GM21423 (cell line): ENCODE results near the gene CFAP77.
"Not testable (repeated sequence)": the region's sequence is repeated elsewhere in the genome, so short reads cannot be mapped to it uniquely, and the experiment has no call there.

Source experiments
- ATAC-seq: cut with Tn5 transposase; IDR thresholded peaks from one replicate; pipeline ENCODE4 v1.9.1; 2021; ENCODE audit warnings: mild to moderate bottlenecking, moderate library complexity; ENCODE audit not compliant: unreplicated experiment

CFAP77 gene

DNA sequence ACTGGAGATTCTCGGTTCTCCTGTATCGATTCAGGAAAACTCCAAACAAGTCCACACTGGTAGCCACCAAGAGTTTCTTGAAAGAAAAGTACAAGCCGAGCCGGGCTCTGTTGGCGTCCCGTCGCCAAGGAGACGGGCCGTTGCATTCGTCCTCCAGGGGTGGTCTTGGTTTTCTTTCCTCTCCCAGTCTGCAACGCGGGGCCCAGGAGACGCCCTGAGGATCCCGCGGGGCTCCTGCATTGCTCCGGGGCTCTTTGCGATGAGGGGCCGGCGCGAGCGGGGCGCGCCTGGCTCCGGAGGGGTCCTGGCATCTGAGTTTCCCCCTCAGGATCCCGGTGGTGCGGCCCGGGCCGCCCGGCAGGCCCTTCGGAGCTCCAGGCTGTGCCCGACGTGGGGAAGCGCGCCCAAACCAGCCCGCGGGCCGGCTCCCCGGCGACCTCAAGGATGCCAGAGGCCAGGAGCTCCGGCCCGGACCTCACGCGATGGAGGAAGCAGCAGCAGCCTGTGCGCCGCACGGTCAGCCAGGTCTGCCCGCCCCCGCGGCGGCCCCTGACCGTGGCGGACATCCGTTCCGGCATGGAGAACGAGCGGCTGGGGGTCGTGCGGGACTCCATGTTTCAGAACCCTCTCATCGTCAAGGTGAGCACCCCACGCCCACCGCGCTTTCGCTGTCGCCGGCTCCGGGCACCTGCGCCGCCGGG lies at the start of gene CFAP77:
CFAP77 (plus strand) TSS at position 384 of the 701 bp plus-strand sequence; CDS start at position 445, 61 bp downstream.
- no peak for ATAC-seq

DNA sequence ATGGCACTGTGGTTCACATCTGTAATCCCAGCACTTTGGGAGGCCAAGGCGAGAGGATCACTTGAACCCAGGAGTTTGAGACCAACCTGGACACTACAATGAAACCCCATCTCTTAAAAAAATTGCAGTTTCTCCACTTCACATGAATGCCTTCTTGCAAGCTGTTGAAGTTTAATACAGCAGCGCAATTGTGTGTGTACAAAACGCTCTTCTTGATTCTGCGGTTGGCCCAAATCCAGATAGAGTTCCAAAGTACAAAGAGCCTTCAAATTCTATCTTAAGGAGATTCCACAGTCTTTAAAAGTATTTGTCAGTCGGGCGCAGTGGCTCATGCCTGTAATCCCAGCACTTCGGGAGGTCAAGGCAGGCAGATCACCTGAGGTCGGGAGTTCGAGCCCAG lies 45.9 kb upstream of the CFAP77 start:
- ATAC-seq, result no peak

DNA sequence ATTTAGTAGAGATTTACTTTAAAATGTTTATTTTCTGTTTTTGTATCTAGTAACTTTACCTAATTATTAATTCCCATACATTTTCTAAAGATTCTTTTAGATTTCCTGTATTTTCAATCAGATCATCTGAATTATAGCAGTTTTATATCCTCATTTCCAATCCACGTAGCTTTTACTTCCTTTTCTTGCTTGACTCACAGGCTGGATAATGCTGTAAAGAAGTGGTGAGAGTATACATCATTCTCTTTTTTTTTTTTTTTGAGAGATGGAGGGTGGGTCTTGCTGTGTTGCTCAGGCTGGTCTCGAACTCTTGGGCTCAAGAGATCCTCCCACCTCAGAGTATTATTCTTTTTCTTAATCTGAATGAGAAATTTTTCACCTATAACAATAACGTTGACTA lies 44.0 kb upstream of the CFAP77 start:
- no peak for ATAC-seq

DNA sequence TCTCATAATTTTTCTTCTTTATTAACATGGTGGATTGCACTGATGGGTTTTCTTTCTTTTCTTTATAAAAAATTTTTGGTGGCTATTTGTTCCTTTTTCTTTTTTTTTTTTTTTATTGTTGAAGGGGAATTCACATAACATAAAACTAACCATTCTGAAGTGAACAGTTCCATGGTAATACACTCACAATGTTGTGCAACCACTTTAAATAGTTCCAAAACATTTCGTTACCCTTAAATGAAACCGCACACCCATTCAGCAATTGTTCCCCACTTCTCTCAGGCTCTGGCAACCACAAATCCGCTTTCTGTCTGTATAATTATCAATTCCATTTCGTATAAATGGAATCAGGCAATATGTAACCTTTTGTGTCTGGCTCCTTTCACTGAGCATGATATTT lies 43.5 kb upstream of the CFAP77 start:
- ATAC-seq, result no peak

DNA sequence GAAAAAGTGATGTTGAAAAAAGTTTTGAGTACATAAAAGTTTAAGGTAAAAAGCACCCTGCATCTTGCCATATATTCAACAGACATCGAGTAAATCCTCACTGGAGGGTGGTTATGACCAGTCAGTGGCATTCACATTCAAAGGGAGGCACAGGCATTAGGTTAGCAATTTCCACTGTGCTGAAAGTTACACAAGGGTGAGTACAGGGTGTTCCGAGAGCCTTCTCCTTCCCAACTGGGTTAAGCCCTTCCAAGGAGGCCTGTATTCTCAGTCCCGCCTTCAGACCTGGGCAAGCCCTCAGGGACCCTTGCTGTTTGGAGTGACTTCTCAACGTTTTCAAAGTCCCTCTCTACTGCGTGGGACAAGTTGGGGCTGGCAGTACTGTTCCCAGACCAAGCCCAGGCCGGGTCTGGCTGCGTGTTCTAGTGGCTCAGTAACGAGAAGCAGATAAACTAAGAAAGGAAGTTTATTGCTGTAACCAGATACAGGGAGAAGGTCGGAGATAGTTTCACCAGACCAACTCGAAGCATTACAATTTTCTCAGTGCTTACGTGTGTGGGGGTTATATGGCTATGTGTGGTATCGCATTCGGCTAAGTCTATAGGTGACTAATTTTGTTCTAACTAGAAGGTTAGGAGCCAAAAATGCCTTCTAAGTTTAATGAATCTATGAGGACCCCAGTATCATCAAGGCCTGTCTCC lies 42.2 kb upstream of the CFAP77 start:
- no peak for ATAC-seq

DNA sequence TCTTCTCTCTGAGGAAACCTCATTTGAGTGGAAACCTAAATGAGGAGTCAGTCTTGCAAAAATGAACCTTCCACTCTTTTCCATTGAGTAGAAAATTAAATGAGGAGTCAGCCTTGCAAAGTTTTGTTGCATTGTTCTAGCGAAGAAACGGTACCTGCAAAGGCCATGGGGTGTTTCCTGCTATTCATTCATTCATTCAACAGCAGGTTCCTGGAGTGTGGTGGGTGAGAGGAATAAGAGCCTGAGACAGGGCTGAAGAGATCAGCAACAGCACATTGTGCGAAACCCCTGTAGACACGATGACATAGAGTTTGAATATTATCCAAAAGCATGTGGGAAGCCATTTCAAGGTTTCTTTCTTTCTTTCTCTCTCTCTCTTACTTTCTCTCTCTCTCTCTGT lies 40.6 kb upstream of the CFAP77 start:
- ATAC-seq, result no peak

DNA sequence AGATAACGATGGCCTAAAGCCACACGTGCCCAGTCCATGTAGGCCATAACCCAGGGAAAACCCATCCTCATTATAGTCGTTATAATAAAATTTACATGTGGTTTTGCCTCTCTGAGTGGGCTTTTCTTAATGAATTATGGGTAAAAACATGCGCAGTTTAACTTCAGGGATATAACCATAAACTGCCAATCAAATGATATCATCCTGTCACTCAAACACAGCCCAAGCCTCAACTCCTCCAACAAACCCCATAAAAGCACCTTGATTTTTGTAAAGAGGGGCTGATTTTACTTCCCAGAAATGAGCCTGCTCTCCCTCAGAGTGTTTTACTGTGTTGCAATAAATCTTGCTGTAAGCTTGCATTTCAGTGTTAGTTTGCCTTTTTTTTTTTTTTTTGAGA lies 39.4 kb upstream of the CFAP77 start:
- ATAC-seq, result no peak

DNA sequence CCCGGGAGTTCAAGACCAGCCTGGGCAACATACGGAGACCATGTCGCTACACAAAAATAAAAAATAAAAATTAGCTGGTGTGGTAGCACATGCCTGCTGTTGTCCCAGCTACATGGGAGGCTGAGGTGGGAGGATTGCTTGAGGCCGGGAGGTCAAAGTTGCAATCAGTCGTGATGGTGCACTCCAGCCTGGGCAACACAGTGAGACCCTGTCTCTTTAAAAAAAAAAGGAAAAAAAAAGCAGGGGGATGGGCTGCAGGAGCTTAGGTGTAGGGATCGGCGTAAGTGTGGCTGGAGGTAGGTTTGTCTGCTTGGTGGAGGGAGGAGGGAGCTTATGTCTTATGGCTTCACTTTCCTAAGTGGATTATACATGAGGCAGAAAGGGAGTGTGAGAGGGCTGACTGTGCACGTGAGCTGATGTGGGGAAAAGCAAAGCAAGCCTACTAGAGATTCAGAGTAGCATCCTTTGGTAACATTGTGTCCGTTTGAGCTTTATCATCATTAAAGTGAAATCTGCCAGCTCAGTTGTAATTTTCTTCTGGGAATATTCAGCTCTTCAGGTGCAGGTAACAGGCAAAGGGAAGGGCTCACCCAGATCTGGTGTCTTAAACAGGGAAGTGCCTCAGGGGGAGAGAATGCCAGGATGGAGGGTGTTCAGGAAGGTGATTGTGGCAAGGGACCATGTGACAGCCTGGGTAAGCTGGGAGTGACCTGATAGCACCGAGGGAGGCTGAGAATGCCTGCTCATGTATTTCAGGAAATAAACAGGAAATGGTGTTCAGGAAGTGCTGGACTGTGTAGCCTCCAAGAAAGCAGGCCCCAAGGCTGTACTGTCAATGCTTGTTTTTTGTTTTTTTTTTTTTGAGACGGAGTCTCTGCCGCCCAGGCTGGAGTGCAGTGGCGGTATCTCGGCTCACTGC lies 37.6 kb upstream of the CFAP77 start:
- ATAC-seq, result no peak

DNA sequence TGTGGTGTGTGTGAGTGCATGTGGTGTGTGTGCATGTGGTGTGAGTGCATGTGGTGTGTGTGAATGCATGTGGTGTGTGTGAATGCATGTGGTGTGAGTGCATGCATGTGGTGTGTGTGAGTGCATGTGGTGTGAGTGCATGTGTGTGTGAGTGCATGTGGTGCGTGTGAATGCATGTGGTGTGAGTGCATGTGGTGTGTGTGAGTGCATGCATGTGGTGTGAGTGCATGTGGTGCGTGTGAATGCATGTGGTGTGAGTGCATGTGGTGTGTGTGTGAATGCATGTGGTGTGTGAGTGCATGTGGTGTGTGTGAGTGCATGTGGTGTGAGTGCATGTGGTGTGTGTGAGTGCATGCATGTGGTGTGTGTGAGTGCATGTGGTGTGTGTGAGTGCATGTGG lies 32.2 kb upstream of the CFAP77 start:
- ATAC-seq, result not testable (repeated sequence)

DNA sequence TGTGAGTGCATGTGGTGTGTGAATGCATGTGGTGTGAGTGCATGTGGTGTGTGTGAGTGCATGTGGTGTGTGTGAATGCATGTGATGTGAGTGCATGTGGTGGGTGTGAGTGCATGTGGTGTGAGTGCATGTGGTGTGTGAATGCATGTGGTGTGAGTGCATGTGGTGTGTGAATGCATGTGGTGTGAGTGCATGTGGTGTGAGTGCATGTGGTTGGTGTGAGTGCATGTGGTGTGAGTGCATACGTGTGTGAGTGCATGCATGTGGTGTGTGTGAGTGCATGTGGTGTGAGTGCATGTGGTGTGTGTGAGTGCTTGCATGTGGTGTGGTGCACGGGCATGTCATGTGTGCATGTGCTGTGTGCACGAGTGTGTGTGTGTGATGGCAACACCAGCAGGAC lies 31.6 kb upstream of the CFAP77 start:
- not testable (repeated sequence) for ATAC-seq

DNA sequence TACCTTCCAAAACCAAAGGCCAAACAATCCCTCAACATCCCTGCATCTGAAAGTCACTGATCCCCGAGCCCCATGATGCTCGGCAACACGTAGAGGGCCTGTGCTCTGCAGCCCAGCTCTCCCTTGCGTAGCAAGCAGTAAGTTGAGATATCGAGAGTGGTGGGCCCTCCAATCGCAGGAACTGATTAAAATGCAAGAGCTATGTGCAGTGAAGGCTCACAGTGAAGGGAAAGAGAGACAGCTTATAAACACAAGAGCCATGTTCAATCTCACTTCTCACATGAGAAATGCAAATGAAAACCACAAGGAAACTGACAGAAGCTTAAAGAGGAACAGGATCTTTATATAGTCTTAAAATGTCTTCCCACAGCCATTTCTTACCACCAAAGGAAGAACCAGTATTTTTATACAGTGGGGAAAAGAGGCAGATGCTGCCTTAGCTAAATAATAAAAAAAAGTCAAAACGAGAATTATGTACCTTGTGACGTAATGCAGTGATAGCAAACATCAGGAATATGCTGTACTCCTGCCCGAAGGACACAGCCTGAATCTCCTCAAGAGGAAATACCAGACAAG lies 28.0 kb upstream of the CFAP77 start:
- ATAC-seq, result peak; percentile 54

DNA sequence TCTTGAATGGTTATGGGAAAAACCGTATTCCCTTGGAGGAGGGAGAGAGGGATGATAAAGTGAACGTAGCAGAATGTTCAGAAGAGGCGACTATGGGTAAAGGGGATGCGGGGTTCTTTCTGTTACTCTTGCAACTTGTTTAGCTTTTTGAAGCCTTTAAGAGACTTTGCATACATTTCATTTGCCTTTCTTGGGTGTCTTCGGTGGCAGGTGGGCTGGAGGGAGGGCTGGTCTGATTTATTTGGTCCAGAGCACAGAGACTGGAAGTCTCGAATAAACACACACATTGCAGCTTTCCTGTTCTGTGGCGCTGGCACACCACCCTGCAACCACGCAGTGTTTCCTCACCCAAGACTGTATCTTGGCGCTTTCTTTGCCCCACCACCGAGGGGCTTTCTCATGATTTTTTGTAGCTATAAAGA lies 26.5 kb upstream of the CFAP77 start:
- no peak for ATAC-seq

DNA sequence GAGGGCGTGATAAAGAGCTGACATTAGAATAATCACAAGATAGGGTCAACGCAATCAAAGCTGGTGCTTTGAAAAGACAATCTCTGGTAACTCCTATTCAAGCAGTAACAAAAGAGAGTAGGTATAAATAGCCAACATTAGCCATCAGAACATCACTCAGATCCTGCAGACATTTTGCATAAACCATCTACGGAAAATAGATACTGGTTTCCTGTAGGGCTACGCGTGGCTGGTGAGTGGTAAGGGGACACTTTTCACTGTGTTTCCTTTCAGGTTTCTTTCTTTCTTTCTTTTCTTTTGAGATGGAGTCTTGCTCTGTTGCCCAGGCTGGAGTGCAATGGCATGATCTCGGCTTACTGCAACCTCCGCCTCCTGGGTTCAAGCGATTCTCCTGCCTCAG lies 25.6 kb upstream of the CFAP77 start:
- peak; percentile 35 for ATAC-seq

DNA sequence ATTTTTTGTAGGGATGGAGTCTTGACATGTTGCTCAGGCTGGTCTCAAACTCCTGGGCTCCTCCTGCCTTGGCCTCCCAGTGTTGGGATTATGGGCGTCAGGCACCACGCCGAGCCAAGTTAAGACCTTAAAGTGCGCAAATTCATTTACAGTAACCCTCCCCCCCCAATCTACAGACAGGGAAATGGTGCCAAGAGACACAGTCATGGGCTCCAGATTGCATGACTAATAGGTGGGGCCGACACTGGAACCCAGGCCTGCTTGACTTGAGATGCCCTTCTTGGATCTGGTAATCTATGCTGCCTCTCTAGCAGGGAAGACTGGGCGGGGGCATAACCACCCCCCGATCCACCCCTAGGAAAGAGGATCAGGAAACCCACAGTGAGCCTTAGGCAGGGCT lies 22.9 kb upstream of the CFAP77 start:
- ATAC-seq, result no peak

DNA sequence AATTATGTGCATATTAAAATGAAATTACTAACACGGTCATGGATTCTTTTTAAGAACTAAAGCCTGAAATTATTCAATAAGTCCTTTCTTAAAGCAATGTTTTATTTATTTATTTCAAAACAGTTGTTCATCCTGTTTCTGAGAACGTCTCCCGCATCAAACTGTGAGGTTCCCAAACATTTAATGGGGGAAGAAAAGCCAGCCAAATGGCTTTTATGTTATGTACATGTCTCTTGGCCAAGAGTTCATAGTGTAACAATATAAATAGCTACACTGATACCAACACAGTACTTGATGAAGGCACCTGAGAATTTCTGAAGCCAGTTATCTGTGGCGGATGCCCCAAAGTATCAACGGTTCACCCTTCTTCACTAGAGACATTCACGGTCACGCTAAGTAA lies 19.0 kb upstream of the CFAP77 start:
- ATAC-seq, result no peak

DNA sequence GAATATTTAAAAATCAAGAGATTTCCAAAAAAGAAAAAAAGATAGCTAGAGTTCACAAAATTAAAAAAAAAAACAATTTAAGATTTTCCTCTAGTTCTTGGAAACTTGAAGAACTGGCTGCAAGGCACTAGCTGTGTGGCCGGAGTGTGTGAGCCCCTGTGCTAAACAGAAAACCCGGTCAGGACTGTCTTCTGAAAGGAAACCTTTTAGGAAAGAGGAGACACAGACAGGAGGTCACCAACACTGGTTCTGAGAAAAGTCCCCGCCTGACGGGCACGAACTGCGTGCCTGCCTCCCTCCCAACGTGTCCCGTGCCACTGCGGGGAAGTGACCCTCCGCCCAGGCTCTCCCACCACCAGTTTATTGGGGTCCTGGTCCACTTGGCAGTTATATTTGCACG lies 18.6 kb upstream of the CFAP77 start:
- ATAC-seq, result no peak

DNA sequence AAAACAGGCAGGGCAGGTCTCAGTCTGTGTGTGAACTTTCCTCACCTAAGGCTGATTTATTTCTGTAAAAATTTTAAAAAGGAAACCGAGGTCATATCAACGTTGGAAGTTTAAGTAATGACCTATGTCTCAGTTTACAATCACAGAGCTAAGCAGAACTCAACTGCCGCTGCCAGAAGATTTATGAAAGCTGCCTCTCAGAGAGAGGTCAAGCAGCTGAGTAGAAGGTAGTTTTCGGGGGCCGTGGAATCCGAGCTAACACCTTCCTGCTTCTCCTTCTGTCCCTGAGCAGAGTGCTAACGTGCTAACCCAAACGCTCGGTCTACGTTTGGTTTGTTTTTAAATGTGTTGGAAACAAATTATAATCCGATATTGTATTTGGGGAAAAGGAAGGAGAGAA lies 14.5 kb upstream of the CFAP77 start:
- no peak for ATAC-seq

DNA sequence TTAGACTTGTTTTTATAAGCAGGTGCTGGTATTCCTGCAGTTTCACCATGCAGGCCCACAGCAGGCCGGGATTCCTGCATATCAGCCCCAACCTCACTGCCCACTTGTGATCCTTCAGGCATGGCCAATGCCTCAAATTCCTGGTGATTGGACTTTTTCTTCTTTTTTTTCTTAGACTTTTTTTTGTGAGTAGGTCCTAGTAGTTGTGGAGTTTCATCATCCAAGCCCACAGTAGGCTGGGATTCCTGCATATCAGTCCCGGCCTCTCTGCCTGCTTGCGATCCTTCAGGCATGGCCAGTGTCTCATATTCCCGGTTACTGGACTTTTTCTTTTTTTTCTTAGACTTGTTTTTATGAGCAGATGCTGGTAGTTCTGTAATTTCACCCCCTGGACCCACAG lies 8.2 kb upstream of the CFAP77 start:
- no peak for ATAC-seq

DNA sequence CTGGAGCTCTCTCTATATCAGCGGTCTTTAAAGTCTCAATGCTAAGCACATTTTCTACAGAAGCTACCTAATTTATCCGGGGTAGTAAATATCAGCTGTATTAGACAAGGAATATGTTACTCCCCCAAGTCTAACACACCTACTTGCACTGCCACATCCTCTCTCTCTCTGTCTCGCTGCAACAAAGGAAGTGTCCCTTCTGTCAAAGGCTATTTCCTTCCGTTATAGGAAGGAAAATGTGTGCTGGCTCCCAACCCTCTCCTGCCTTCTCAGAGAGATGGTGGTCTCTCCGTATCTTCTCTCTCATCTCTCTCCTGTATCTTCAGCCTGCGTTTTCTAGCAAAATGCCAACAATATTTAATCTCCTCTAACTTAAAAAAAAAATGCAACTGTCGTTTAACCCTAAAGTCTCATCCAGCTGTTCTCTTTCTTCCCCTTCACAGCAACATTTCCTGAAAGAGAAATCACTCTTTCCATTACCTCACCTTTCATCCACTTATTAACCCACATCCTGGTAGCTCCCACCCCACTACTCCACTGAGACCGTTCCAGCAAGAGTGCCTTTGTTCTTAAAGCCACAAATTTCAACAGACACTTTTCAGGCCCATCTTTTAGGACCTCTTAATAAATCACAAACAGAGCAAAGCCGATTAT lies 5.7 kb upstream of the CFAP77 start:
- no peak for ATAC-seq

DNA sequence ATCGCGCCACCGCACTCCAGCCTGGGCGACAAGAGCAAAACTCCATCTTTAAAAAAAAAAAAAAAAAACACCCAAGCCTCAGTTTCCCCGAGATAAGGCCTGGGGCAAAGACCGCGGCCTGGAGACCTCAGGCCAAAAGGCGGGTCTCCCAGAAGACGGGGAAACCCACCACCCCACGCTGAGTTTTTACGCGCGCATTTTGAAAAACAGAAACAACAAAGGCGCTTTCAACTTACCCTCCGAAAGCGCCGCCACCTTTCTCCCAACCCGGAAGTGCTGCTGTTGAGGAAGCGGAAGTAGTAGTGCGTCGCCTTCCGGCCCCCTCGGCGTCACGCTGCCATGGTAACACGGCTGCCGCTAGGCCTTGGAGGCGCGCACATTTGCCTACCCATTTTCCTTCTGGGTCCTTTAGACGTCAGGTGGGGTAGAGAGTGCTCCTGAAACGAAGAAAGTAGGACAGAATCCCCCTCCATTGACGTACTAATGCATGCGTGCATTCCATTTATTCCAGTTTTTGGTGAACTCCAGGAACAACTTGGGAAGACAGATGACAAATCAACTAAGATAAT lies 3.4 kb upstream of the CFAP77 start, which contains the start of gene TTF1:
TTF1 (minus strand) TSS at position 287 of the 569 bp plus-strand sequence. CDS start 4,019 bp downstream, outside the sequence.
- peak; percentile 85 for ATAC-seq
